ACC112 (cell line): ENCODE results near the gene INAVA.
"Not testable (repeated sequence)": the region's sequence is repeated elsewhere in the genome, so short reads cannot be mapped to it uniquely, and the experiment has no call there.

Experiments used
- H2AFZ ChIP-seq: fragments of 200-600 bp; sonication (generic); one replicate; pipeline ENCODE4 v1.6.0; 2017; ENCODE audit warnings: antibody characterized with exemption, low read length; ENCODE audit not compliant: unreplicated experiment
- H3K27ac ChIP-seq: fragments of 200-600 bp; sonication (generic); 2 replicates; pipeline ENCODE4 v1.5.1; 2014; ENCODE audit warnings: low read depth, mild to moderate bottlenecking, antibody characterized with exemption, low read length, moderate library complexity
- H3K27me3 ChIP-seq: fragments of 200-600 bp; sonication (generic); 2 replicates; pipeline ENCODE4 v1.6.1; 2014; ENCODE audit warnings: mild to moderate bottlenecking, antibody characterized with exemption, low read length, moderate library complexity, mixed read lengths; ENCODE audit not compliant: insufficient read depth
- H3K36me3 ChIP-seq: fragments of 200-600 bp; sonication (generic); 2 replicates; pipeline ENCODE4 v1.6.1; 2016; ENCODE audit warnings: mild to moderate bottlenecking, antibody characterized with exemption, low read length, moderate library complexity, mixed read lengths; ENCODE audit not compliant: insufficient read depth
- H3K4me1 ChIP-seq: fragments of 200-600 bp; sonication (generic); one replicate; pipeline ENCODE4 v1.6.1; 2016; ENCODE audit warnings: low read length, mixed read lengths; ENCODE audit not compliant: insufficient read depth, unreplicated experiment, control insufficient read depth
- H3K4me3 ChIP-seq: fragments of 200-600 bp; sonication (generic); 2 replicates; pipeline ENCODE4 v1.5.1; 2014; ENCODE audit warnings: mild to moderate bottlenecking, low read depth, low read length
- H3K79me2 ChIP-seq: fragments of 200-600 bp; sonication (generic); one replicate; pipeline ENCODE4 v1.6.0; 2016; ENCODE audit warnings: low read length; ENCODE audit not compliant: control insufficient read depth, unreplicated experiment, insufficient read depth

The INAVA gene

DNA sequence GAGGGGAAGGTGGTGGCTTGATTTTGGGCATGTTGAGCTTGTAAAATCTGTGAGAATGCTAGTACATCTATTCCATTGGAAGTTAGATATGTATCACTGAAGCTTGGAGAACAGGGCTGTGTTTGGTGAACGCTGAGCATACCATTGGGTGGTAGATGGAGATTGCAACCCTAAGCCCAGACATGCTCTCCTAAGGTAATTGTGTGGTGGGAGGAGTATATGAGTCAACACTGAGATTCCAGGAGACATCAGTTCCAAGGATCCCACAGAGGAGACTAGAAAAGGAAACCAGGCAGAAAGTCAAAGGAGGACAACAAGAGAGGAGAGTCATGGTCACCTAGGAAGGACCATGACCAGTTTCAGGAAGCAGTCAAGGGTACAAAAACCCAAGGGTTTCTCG, 68.4 kb downstream of the INAVA start:
- Histone ChIP-seq H3K27me3 (peaks cover 22% of the 10 kb centered on the region), H3K36me3 (no peaks in the 10 kb centered on the region), H2AFZ (no peak overlapping the region), H3K4me3 (no peak overlapping the region), H3K27ac (no peak overlapping the region), H3K79me2 (no peaks in the 10 kb centered on the region), H3K4me1 (peaks cover 1% of the 10 kb centered on the region)

DNA sequence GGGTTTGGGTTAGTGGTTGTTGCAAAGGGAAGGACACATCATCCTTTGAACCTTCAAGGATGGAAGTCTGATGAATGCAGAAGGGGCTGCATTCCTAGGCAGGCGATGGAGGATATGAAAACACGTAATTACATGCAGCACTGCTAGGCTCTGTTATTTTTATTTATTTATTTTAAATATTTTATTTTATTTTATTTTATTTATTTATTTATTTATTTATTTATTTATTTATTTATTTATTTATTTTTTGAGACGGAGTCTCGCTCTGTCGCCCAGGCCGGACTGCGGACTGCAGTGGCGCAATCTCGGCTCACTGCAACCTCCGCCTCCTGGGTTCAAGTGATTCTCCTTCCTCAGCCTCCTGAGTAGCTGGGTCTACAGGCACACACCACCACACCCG, 69.2 kb downstream of the INAVA start:
- not testable (repeated sequence) for H3K36me3 ChIP-seq, H3K4me1 ChIP-seq, H2AFZ ChIP-seq, H3K27ac ChIP-seq, H3K4me3 ChIP-seq, H3K79me2 ChIP-seq
- peaks cover 22% of the 10 kb centered on the region for H3K27me3 ChIP-seq
